ENCODE measurements around the gene MTMR10. TPM values are rescaled to one million over a fixed set of nuclear protein-coding genes. Genes with fewer than 3 reads are reported as not detected.

Gene MTMR10
- polyA plus RNA-seq, 1 of the 3 experiments (the other 2 are of a cell fraction): 6.4 TPM

DNA sequence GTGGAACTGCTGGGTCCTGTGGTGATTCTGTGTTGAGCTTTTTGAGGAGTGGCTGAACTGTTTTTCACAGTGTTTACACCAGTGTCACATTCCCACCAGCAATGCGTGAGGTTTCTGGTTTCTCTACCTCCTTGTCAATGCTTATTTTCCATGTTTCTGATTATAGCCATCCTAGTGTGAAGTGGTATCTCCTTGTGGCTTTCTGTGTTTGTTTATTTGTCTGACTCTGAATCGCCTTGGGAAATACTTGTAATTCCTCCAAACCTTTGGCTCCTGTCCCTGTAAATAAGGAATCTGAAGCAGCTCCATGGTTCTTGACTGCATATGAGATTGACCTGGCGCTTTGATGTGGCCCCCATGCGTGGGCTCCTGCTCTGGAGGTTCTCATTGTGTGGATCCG, 67.1 kb downstream of the MTMR10 start:
- H2AFZ ChIP-seq (ENCODE audit: low read depth): no peak overlapping the region
- H3K9me2 ChIP-seq: no peaks in the 10 kb centered on the region
- H3K36me3 ChIP-seq (replicated peaks in 1 of 2; ENCODE audit: control insufficient read depth in 1 of 2, insufficient read depth in 2 of 2, low read length in 1 of 2): peaks cover 25 to 57% of the 10 kb centered on the region in 2 experiments
- H3K4me2 ChIP-seq: no peak overlapping the region
- TF ChIP-seq YY1 (IDR thresholded peaks at IDR 0.05; ENCODE audit: low read depth) (no peak), GABPA (IDR thresholded peaks at IDR 0.05; ENCODE audit: low read depth) (no peak)
- no peak overlapping the region for H3K9ac ChIP-seq
- POLR2A ChIA-PET: no interaction called here
- no peaks in the 10 kb centered on the region for H4K20me1 ChIP-seq (ENCODE audit: insufficient read depth)
- no peaks in the 10 kb centered on the region for H3K27me3 ChIP-seq (ENCODE audit: insufficient read depth)
- 91% methylated on average over 5 of the region's 5 CpGs for WGBS (ENCODE audit: low lambda C conversion rate)
- H3K27ac ChIP-seq (ENCODE audit: low read depth in 2 of 2, low read length in 1 of 2): no peak overlapping the region
- H3K9me3 ChIP-seq: no peaks in the 10 kb centered on the region
- H3K4me3 ChIP-seq (ENCODE audit: low read depth in 2 of 2, low read length in 1 of 2): no peak overlapping the region
- H3F3A ChIP-seq (replicated peaks; ENCODE audit: insufficient read depth): no peaks in the 10 kb centered on the region
- no peak for DNase-seq
- H3K79me2 ChIP-seq (ENCODE audit: insufficient read depth): no peaks in the 10 kb centered on the region
- H3K4me1 ChIP-seq (ENCODE audit: control insufficient read depth in 1 of 2, insufficient read depth in 2 of 2, low read depth in 1 of 2, low read length in 1 of 2): peaks cover 0 to 28% of the 10 kb centered on the region in 2 experiments; a peak in 2 of 4 replicates
- CTCF ChIA-PET: interaction anchor here (1.3 to 4.0 kb wide), 2 partner anchors 8 to 205 kb away, joined by 3 to 21 read pairs; no protein-coding TSS in a partner anchor

DNA sequence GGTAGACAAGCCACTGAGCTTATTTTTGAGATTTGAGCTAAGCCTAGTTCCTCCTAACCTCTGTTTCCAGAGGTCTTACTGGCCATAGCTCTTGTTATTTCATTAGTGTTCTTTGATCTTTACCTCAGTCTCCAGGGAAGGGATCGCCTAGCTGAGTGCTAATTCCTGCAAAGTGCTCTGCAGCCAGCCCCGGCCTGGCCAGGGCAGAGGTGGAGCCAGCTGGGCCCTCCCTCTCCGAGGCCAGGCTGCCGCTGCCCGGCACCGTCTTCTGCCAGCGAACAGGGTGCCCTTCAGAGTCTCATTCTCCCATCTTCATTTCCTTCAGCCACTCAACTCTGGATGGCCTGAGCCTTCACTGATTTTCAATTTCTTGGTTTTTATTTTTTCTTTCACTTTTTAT, 68.0 kb downstream of the MTMR10 start:
- 93% methylated on average over 7 of the region's 7 CpGs for WGBS (ENCODE audit: low lambda C conversion rate)
- H3K79me2 ChIP-seq (ENCODE audit: insufficient read depth): no peaks in the 10 kb centered on the region
- no peaks in the 10 kb centered on the region for H3K9me3 ChIP-seq
- no peak overlapping the region for H3K4me2 ChIP-seq
- no peaks in the 10 kb centered on the region for H3F3A ChIP-seq (replicated peaks; ENCODE audit: insufficient read depth)
- no peak overlapping the region for H3K9ac ChIP-seq
- ChIA-PET CTCF (interaction anchor here (1.3 to 4.0 kb wide), 2 partner anchors 9 to 206 kb away, joined by 3 to 21 read pairs; no protein-coding TSS in a partner anchor), POLR2A (interaction anchor here (1.8 kb wide), 1 partner anchor 20 kb away, joined by 4 read pairs; the partner anchor contains the start of gene FAN1)
- peaks cover 0 to 27% of the 10 kb centered on the region in 2 experiments; a peak in 2 of 4 replicates for H3K4me1 ChIP-seq (ENCODE audit: control insufficient read depth in 1 of 2, insufficient read depth in 2 of 2, low read depth in 1 of 2, low read length in 1 of 2)
- no peak overlapping the region for H3K27ac ChIP-seq (ENCODE audit: low read depth in 2 of 2, low read length in 1 of 2)
- no peak overlapping the region for H2AFZ ChIP-seq (ENCODE audit: low read depth)
- no peak for DNase-seq
- no peaks in the 10 kb centered on the region for H3K9me2 ChIP-seq
- H3K36me3 ChIP-seq (replicated peaks in 1 of 2; ENCODE audit: control insufficient read depth in 1 of 2, insufficient read depth in 2 of 2, low read length in 1 of 2): peaks cover 27 to 58% of the 10 kb centered on the region in 2 experiments
- no peak for TF ChIP-seq YY1 (IDR thresholded peaks at IDR 0.05; ENCODE audit: low read depth)
- TF ChIP-seq, protein P1, sequence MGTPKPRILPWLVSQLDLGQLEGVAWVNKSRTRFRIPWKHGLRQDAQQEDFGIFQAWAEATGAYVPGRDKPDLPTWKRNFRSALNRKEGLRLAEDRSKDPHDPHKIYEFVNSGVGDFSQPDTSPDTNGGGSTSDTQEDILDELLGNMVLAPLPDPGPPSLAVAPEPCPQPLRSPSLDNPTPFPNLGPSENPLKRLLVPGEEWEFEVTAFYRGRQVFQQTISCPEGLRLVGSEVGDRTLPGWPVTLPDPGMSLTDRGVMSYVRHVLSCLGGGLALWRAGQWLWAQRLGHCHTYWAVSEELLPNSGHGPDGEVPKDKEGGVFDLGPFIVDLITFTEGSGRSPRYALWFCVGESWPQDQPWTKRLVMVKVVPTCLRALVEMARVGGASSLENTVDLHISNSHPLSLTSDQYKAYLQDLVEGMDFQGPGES (IDR thresholded peaks at IDR 0.05; ENCODE audit: low read depth, low read length): no peak
- TF ChIP-seq NFIC (IDR thresholded peaks at IDR 0.05; ENCODE audit: borderline replicate concordance): no peak
- TF ChIP-seq, protein P2, sequence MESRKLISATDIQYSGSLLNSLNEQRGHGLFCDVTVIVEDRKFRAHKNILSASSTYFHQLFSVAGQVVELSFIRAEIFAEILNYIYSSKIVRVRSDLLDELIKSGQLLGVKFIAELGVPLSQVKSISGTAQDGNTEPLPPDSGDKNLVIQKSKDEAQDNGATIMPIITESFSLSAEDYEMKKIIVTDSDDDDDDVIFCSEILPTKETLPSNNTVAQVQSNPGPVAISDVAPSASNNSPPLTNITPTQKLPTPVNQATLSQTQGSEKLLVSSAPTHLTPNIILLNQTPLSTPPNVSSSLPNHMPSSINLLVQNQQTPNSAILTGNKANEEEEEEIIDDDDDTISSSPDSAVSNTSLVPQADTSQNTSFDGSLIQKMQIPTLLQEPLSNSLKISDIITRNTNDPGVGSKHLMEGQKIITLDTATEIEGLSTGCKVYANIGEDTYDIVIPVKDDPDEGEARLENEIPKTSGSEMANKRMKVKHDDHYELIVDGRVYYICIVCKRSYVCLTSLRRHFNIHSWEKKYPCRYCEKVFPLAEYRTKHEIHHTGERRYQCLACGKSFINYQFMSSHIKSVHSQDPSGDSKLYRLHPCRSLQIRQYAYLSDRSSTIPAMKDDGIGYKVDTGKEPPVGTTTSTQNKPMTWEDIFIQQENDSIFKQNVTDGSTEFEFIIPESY (IDR thresholded peaks at IDR 0.05; ENCODE audit: borderline replicate concordance, low read depth): no peak
- no peaks in the 10 kb centered on the region for H3K27me3 ChIP-seq (ENCODE audit: insufficient read depth)
- H3K4me3 ChIP-seq (ENCODE audit: low read depth in 2 of 2, low read length in 1 of 2): no peak overlapping the region
- H4K20me1 ChIP-seq (ENCODE audit: insufficient read depth): no peaks in the 10 kb centered on the region
